PFSK-1 (cell line): ENCODE results near the gene IRF2.

ENCODE experiments used
- POLR2AphosphoS5 ChIP-seq: IDR thresholded peaks from 2 replicates; pipeline ENCODE4 v1.6.1; 2012; ENCODE audit warnings: low read depth, mild to moderate bottlenecking, control low read depth, low read length, moderate library complexity
- REST ChIP-seq, 2 experiments: IDR thresholded peaks; 2 replicates each; pipeline versions ENCODE4 v1.6.1 to v1.8.0; 2011 to 2012; ENCODE audit warnings: low read depth in 2 of 2, low read length in 2 of 2, control low read depth in 1 of 2, inconsistent platforms in 1 of 2, mild to moderate bottlenecking in 1 of 2, moderate library complexity in 1 of 2; ENCODE audit not compliant: insufficient read depth in 1 of 2
- SIN3A ChIP-seq: IDR thresholded peaks from 2 replicates; pipeline ENCODE4 v1.6.1; 2012; ENCODE audit warnings: mild to moderate bottlenecking, low read length, moderate library complexity, borderline replicate concordance; ENCODE audit not compliant: insufficient read depth
- TAF1 ChIP-seq: IDR thresholded peaks from 2 replicates; pipeline ENCODE4 v1.6.1; 2012; ENCODE audit warnings: low read length, control low read depth, borderline replicate concordance; ENCODE audit not compliant: insufficient read depth

GRCh38 chr4:184384056-184384809 is 90.1 kb downstream of the IRF2 start:
- no peak for TF ChIP-seq POLR2AphosphoS5
- TF ChIP-seq REST (IDR thresholded peaks at IDR 0.05; ENCODE audit: insufficient read depth in 1 of 2, low read depth in 2 of 2, low read length in 2 of 2), result no peak
- TF ChIP-seq SIN3A, result no peak
- no peak for TF ChIP-seq TAF1
